ENCODE measurements around the gene POT1. TPM values are rescaled to one million over a fixed set of nuclear protein-coding genes. Genes with fewer than 3 reads are reported as not detected.

The POT1 gene
- total RNA-seq, 1 donor from 2014 or later: 14.3 TPM

DNA sequence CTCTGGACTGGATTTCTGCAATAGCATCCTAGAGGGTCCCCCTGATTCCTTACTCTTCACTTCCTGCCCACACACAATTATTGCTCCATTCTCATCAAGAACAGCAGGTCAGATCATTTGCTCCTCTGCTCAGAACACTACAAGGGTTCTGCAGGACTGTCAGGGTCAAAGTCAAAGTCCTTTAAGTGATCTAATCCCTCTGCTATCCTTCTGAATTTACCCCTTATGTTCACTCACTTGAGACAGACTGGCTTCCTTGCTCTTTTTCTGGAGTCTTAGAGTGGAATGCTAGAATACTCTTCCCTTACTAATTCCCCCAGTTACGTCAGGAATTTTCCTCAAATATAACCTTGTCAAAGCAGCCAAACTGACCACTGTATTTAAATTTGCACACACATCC, 7.5 kb upstream of the POT1 start:
- H3K4me3 ChIP-seq: no peak overlapping the region
- no peaks in the 10 kb centered on the region for H3K36me3 ChIP-seq
- no peaks in the 10 kb centered on the region for H3K4me1 ChIP-seq
- TF ChIP-seq, protein P1, sequence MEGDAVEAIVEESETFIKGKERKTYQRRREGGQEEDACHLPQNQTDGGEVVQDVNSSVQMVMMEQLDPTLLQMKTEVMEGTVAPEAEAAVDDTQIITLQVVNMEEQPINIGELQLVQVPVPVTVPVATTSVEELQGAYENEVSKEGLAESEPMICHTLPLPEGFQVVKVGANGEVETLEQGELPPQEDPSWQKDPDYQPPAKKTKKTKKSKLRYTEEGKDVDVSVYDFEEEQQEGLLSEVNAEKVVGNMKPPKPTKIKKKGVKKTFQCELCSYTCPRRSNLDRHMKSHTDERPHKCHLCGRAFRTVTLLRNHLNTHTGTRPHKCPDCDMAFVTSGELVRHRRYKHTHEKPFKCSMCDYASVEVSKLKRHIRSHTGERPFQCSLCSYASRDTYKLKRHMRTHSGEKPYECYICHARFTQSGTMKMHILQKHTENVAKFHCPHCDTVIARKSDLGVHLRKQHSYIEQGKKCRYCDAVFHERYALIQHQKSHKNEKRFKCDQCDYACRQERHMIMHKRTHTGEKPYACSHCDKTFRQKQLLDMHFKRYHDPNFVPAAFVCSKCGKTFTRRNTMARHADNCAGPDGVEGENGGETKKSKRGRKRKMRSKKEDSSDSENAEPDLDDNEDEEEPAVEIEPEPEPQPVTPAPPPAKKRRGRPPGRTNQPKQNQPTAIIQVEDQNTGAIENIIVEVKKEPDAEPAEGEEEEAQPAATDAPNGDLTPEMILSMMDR (IDR thresholded peaks at IDR 0.05; ENCODE audit: borderline replicate concordance): no peak
- no peaks in the 10 kb centered on the region for H3K27me3 ChIP-seq (ENCODE audit: low read depth)
- DNase-seq: no peak
- H3K9me3 ChIP-seq (replicated peaks): no peaks in the 10 kb centered on the region
- no peak overlapping the region for H3K27ac ChIP-seq (replicated peaks)
- intact Hi-C loops (cut with micrococcal nuclease): no loop called here

DNA sequence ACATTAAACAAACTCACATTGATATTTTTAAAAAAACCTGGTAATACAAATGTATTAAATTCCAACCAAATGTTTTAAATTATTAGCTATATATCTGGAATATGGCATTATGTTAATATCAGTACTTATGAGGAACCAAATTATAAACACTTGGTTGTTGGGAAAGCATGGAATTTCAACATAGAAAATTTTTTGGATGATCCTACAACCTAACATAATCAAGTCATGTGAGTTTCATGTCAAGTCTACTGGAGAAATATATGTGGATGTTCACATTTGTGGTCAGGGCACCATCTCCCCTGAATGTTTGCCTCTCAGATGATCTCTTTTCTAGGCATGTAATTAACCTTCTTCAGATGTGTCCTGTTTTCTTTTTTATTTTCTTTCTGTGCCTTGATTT, 5.2 kb upstream of the POT1 start:
- Histone ChIP-seq H3K27ac (replicated peaks) (no peak overlapping the region), H3K4me3 (no peak overlapping the region), H3K27me3 (ENCODE audit: low read depth) (no peaks in the 10 kb centered on the region), H3K9me3 (replicated peaks) (no peaks in the 10 kb centered on the region), H3K36me3 (no peaks in the 10 kb centered on the region), H3K4me1 (no peaks in the 10 kb centered on the region)
- no peak for DNase-seq
- intact Hi-C loops (cut with micrococcal nuclease): no loop called here
- TF ChIP-seq, protein P1 (IDR thresholded peaks at IDR 0.05; ENCODE audit: borderline replicate concordance): no peak

DNA sequence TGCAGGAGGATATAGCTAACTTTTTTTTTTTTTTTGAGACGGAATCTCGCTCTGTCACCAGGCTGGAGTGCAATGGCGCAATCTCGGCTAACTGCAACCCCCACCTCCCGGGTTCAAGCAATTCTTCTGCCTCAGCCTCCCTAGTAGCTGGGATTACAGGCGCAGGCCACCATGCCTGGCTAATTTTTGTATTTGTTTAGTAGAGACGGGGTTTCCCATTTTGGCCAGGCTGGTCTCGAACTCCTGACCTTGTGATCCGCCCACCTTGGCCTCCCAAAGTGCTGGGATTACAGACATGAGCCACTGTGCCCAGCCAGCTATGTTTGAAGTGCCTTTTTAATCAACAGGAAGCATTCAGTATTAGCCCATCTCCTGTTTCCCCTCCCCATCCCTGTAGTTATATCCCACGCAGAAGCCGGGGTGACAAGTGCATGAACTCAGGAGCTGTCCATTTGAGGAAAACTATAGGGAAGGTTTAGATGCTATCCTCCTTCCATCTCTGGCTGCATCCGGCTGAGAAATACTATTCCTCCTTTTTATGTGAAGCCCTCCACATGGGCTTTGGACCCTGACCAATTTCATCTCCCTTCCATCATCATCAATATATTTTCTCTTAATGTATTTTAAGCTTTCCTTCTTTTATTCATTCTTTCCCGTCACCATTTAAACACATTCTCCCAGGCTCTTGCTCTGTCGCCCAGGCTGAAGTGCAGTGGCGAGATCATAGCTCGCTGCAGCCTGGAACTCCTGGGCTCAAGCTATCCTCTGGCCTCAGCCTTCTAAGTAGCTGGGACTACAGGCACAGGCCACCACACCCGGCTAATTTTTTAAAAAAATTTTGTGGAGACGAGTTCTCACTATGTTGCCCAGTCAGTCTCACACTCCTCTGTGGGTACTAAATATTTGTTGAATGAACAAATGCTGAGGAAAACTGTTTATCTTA, 1.3 kb upstream of the POT1 start:
- Histone ChIP-seq H3K9me3 (replicated peaks) (no peaks in the 10 kb centered on the region), H3K27me3 (ENCODE audit: low read depth) (no peaks in the 10 kb centered on the region), H3K4me1 (peaks cover 34% of the 10 kb centered on the region), H3K27ac (replicated peaks) (no peak overlapping the region), H3K4me3 (no peak overlapping the region), H3K36me3 (peaks cover 9% of the 10 kb centered on the region)
- DNase-seq: no peak
- TF ChIP-seq, protein P1 (IDR thresholded peaks at IDR 0.05; ENCODE audit: borderline replicate concordance): no peak
- intact Hi-C loops (cut with micrococcal nuclease): no loop called here

DNA sequence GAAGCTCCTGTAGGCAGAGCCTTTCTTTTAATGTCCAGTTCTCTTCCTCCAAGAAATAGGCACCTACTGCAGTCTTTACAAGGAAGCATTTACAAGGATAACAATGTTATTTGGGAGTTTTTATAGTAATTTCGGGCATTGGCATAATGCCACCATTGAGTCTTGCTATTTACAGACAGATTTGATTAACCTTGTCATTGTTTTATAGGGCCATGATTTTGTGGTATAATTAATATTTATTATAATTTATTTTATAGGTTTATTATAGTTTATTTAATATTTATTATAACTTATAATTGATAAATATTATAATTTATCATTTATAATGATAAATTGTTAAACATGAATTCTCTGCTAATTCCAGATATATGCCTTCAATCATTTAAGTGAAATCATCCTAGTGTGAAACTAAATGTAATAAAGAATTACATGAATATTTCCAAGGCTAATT, 573 bp upstream of the POT1 start:
- peak overlapping the region; percentile 74 for H3K4me3 ChIP-seq
- H3K4me1 ChIP-seq: peaks cover 41% of the 10 kb centered on the region
- no peaks in the 10 kb centered on the region for H3K27me3 ChIP-seq (ENCODE audit: low read depth)
- no peaks in the 10 kb centered on the region for H3K9me3 ChIP-seq (replicated peaks)
- H3K36me3 ChIP-seq: peaks cover 9% of the 10 kb centered on the region
- intact Hi-C loops (cut with micrococcal nuclease): no loop called here
- TF ChIP-seq, protein P1 (IDR thresholded peaks at IDR 0.05; ENCODE audit: borderline replicate concordance): no peak
- no peak for DNase-seq
- peak overlapping the region; percentile 85 for H3K27ac ChIP-seq (replicated peaks)

DNA sequence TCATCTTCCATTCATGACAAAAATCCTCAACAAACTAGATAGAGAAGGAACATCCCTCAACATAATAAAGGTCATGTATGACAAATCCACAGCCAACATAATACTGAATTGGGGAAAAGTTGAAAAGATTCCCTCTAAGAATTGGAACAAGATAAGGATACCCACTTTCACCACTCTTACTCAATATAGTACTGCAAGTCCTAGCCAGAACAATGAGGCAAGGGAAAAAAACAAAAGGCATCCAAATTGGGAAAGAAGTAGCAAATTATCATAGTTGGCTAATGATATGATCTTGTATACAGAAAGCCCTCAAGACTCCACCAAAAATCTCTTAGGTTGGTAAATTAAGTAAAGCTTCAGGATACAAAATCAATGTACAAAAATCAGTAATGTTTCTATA, 4.7 kb downstream of the POT1 start:
- no peak for DNase-seq
- Histone ChIP-seq H3K9me3 (replicated peaks) (no peaks in the 10 kb centered on the region), H3K4me3 (peak overlapping the region; percentile 40), H3K27me3 (ENCODE audit: low read depth) (no peaks in the 10 kb centered on the region), H3K36me3 (peaks cover 9% of the 10 kb centered on the region), H3K27ac (replicated peaks) (peak overlapping the region; percentile 81), H3K4me1 (peaks cover 81% of the 10 kb centered on the region)
- TF ChIP-seq, protein P1 (IDR thresholded peaks at IDR 0.05; ENCODE audit: borderline replicate concordance): no peak
- intact Hi-C loops (cut with micrococcal nuclease): no loop called here

All from left ventricle myocardium inferior (tissue), 1 donor.